ENCODE results near the gene ITFG1. TPM values are rescaled to one million over a fixed set of nuclear protein-coding genes. Genes with fewer than 3 reads are reported as not detected.

The ITFG1 gene
- total RNA-seq, 1 experiment from 2014 or later = 38.2 TPM

DNA sequence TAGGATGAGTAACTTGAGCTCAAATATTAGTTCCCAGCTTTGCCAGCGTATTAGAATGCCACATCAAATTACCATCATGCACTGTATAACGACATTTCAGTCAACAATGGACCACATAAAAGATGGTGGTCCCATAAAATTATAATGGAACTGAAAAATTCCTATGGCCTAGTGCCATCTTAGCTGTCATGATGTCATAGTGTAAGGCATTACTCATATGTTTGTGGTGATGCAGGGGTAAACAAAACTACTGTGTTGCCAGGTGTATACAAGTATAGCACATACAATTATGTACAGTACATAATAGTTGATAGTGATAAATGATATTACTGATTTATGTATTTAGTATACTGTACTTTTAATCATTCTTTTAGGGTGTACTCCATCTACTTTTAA is 262.7 kb downstream of the ITFG1 start:
- Mint-ChIP-seq H3K27ac (ENCODE audit: unreplicated experiment) (no peak overlapping the region), H3K4me3 (ENCODE audit: unreplicated experiment) (no peak overlapping the region), H3K36me3 (ENCODE audit: insufficient read depth, unreplicated experiment) (no peaks in the 10 kb centered on the region), H3K27me3 (ENCODE audit: insufficient read depth, unreplicated experiment) (no peaks in the 10 kb centered on the region), H3K4me1 (ENCODE audit: low read depth, unreplicated experiment) (no peaks in the 10 kb centered on the region), H3K9me3 (ENCODE audit: unreplicated experiment) (no peaks in the 10 kb centered on the region)
- H3K9me3 ChIP-seq = no peaks in the 10 kb centered on the region
- CTCF ChIA-PET = no interaction called here
- intact Hi-C loops (cut with micrococcal nuclease; ENCODE audit: unreplicated experiment) = no loop called here
- no peaks in the 10 kb centered on the region for H3K27me3 ChIP-seq (replicated peaks; ENCODE audit: control insufficient read depth, insufficient read depth, low read length)
- no peaks in the 10 kb centered on the region for H3K36me3 ChIP-seq (ENCODE audit: control insufficient read depth, insufficient read depth, low read length)
- H3K4me3 ChIP-seq (ENCODE audit: low read depth, low read length) = no peak overlapping the region
- TF ChIP-seq, protein P1, sequence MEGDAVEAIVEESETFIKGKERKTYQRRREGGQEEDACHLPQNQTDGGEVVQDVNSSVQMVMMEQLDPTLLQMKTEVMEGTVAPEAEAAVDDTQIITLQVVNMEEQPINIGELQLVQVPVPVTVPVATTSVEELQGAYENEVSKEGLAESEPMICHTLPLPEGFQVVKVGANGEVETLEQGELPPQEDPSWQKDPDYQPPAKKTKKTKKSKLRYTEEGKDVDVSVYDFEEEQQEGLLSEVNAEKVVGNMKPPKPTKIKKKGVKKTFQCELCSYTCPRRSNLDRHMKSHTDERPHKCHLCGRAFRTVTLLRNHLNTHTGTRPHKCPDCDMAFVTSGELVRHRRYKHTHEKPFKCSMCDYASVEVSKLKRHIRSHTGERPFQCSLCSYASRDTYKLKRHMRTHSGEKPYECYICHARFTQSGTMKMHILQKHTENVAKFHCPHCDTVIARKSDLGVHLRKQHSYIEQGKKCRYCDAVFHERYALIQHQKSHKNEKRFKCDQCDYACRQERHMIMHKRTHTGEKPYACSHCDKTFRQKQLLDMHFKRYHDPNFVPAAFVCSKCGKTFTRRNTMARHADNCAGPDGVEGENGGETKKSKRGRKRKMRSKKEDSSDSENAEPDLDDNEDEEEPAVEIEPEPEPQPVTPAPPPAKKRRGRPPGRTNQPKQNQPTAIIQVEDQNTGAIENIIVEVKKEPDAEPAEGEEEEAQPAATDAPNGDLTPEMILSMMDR (IDR thresholded peaks at IDR 0.05; ENCODE audit: insufficient read depth in 1 of 2, low read depth in 1 of 2, low read length in 1 of 2, severe bottlenecking in 1 of 2, unreplicated experiment in 1 of 2) = no peak
- no peak for DNase-seq
- POLR2A ChIA-PET = no interaction called here
- no TSS peak for BruUV-seq (replicated peaks)
- H3K4me1 ChIP-seq = no peaks in the 10 kb centered on the region

DNA sequence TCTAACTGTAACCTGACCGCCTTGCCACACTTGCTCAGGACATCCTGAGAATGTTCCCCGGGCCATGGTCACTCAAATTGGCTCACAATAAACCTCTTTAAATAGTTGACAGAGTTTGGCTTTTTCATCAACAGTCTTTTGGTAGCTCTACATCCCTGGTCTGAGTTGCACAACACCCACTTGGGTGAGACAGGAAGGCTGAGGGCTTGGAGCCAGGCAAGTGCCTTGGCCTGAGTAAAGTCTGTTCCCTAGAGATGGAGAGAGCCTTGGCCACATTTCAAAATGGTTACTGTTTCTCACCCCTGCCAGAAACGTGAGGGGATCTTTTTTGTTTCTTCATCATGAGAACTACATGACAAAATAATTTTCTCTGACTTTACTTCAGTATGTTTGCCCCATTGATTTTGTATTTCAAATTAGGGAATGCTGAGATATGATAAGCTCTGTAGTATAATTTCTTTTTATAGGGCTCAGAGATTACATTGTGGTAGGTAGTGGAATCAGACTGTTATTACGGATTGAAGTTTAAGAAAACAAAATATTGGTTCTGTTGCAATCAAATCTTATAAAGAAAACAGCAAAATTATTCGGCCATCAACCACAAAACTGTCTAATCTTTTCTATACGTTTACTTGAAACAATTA is 263.2 kb downstream of the ITFG1 start:
- BruUV-seq (replicated peaks) = no TSS peak
- Mint-ChIP-seq H3K9me3 (ENCODE audit: unreplicated experiment) (no peaks in the 10 kb centered on the region), H3K36me3 (ENCODE audit: insufficient read depth, unreplicated experiment) (no peaks in the 10 kb centered on the region), H3K4me1 (ENCODE audit: low read depth, unreplicated experiment) (no peaks in the 10 kb centered on the region), H3K4me3 (ENCODE audit: unreplicated experiment) (no peak overlapping the region), H3K27me3 (ENCODE audit: insufficient read depth, unreplicated experiment) (no peaks in the 10 kb centered on the region), H3K27ac (ENCODE audit: unreplicated experiment) (no peak overlapping the region)
- no peak for DNase-seq
- no peaks in the 10 kb centered on the region for H3K27me3 ChIP-seq (replicated peaks; ENCODE audit: control insufficient read depth, insufficient read depth, low read length)
- intact Hi-C loops (cut with micrococcal nuclease; ENCODE audit: unreplicated experiment) = no loop called here
- TF ChIP-seq, protein P1 (IDR thresholded peaks at IDR 0.05; ENCODE audit: insufficient read depth in 1 of 2, low read depth in 1 of 2, low read length in 1 of 2, severe bottlenecking in 1 of 2, unreplicated experiment in 1 of 2) = no peak
- H3K9me3 ChIP-seq = no peaks in the 10 kb centered on the region
- no peaks in the 10 kb centered on the region for H3K4me1 ChIP-seq
- ChIA-PET CTCF (no interaction called here), POLR2A (no interaction called here)
- H3K4me3 ChIP-seq (ENCODE audit: low read depth, low read length) = no peak overlapping the region
- H3K36me3 ChIP-seq (ENCODE audit: control insufficient read depth, insufficient read depth, low read length) = no peaks in the 10 kb centered on the region

DNA sequence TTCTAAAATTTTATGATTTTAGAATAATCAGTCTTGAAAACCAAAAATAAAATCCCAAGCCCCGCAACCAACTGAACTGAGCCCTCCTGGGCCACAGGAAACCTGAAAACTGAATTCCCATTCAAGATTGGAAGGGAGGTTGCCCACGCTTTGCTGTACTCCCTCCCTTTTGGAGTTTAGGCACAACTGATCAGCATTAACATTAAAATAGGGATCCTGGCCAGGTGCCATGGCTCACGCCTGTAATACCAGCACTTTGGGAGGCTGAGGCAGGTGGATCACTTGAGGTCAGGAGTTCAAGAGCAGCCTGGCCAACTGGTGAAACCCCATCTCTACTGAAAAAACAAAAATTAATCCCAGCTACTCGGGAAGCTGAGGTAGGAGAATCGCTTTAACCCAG is 264.4 kb downstream of the ITFG1 start:
- H3K4me1 Mint-ChIP-seq (ENCODE audit: low read depth, unreplicated experiment) = no peaks in the 10 kb centered on the region
- H3K9me3 Mint-ChIP-seq (ENCODE audit: unreplicated experiment) = no peaks in the 10 kb centered on the region
- no peaks in the 10 kb centered on the region for H3K27me3 Mint-ChIP-seq (ENCODE audit: insufficient read depth, unreplicated experiment)
- no peaks in the 10 kb centered on the region for H3K36me3 Mint-ChIP-seq (ENCODE audit: insufficient read depth, unreplicated experiment)
- no peaks in the 10 kb centered on the region for H3K36me3 ChIP-seq (ENCODE audit: control insufficient read depth, insufficient read depth, low read length)
- POLR2A ChIA-PET = no interaction called here
- intact Hi-C loops (cut with micrococcal nuclease; ENCODE audit: unreplicated experiment) = no loop called here
- H3K9me3 ChIP-seq = no peaks in the 10 kb centered on the region
- CTCF ChIA-PET = no interaction called here
- DNase-seq = no peak
- H3K27me3 ChIP-seq (replicated peaks; ENCODE audit: control insufficient read depth, insufficient read depth, low read length) = no peaks in the 10 kb centered on the region
- H3K4me3 ChIP-seq (ENCODE audit: low read depth, low read length) = no peak overlapping the region
- no peak overlapping the region for H3K4me3 Mint-ChIP-seq (ENCODE audit: unreplicated experiment)
- H3K27ac Mint-ChIP-seq (ENCODE audit: unreplicated experiment) = no peak overlapping the region
- BruUV-seq (replicated peaks) = no TSS peak
- TF ChIP-seq, protein P1 (IDR thresholded peaks at IDR 0.05; ENCODE audit: insufficient read depth in 1 of 2, low read depth in 1 of 2, low read length in 1 of 2, severe bottlenecking in 1 of 2, unreplicated experiment in 1 of 2) = no peak
- H3K4me1 ChIP-seq = no peaks in the 10 kb centered on the region
